MM.1S (cell line): Measurements from ENCODE around the gene ZNF346.

Experiments used
- DNase-seq: peaks from one replicate; pipeline ENCODE4 v3.0.0-alpha.2; 2015
- H2AFZ ChIP-seq: fragments of 300-600 bp; sonication (generic); 2 replicates; pipeline ENCODE4 v1.6.0; 2016; ENCODE audit warnings: antibody characterized with exemption, low read length
- H3F3A ChIP-seq: fragments of 300-600 bp; sonication (generic); 2 replicates; pipeline ENCODE4 v1.6.1; 2016; ENCODE audit warnings: mild to moderate bottlenecking, antibody characterized with exemption, low read length, moderate library complexity, mixed read lengths; ENCODE audit not compliant: insufficient read depth
- H3K27ac ChIP-seq: fragments of 300-600 bp; sonication (generic); 2 replicates; pipeline ENCODE4 v1.5.1; 2016; ENCODE audit warnings: mild to moderate bottlenecking, low read length
- H3K27me3 ChIP-seq: fragments of 300-600 bp; sonication (generic); replicated peaks from 2 replicates; pipeline ENCODE4 v1.6.0; 2016; ENCODE audit warnings: low read length; ENCODE audit not compliant: insufficient read depth
- H3K36me3 ChIP-seq: fragments of 300-600 bp; sonication (generic); replicated peaks from 2 replicates; pipeline ENCODE4 v1.6.1; 2016; ENCODE audit warnings: mild to moderate bottlenecking, low read length, mixed read lengths; ENCODE audit not compliant: insufficient read depth
- H3K4me1 ChIP-seq: fragments of 300-600 bp; sonication (generic); 2 replicates; pipeline ENCODE4 v1.6.1; 2016; ENCODE audit warnings: low read length, mixed read lengths
- H3K4me2 ChIP-seq: fragments of 300-600 bp; sonication (generic); 2 replicates; pipeline ENCODE4 v1.6.0; 2016; ENCODE audit warnings: low read depth, low read length
- H3K4me3 ChIP-seq: fragments of 300-600 bp; sonication (generic); 2 replicates; pipeline ENCODE4 v1.5.1; 2016; ENCODE audit warnings: low read length, mixed read lengths
- H3K79me2 ChIP-seq: fragments of 300-600 bp; sonication (generic); 2 replicates; pipeline ENCODE4 v1.6.1; 2016; ENCODE audit warnings: mixed run types, low read length, mixed read lengths
- H3K9ac ChIP-seq: fragments of 300-600 bp; sonication (generic); 2 replicates; pipeline ENCODE4 v1.6.1; 2016; ENCODE audit warnings: low read length, mixed read lengths
- H3K9me2 ChIP-seq: fragments of 300-600 bp; sonication (generic); replicated peaks from 2 replicates; pipeline ENCODE4 v1.6.1; 2016; ENCODE audit warnings: mild to moderate bottlenecking, low read length, mixed read lengths; ENCODE audit not compliant: insufficient read depth
- H3K9me3 ChIP-seq: fragments of 300-600 bp; sonication (generic); replicated peaks from 2 replicates; pipeline ENCODE4 v1.6.1; 2016; ENCODE audit warnings: mild to moderate bottlenecking, low read length, mixed read lengths; ENCODE audit not compliant: insufficient read depth
- H4K20me1 ChIP-seq: fragments of 300-600 bp; sonication (generic); 2 replicates; pipeline ENCODE4 v1.6.1; 2016; ENCODE audit warnings: mild to moderate bottlenecking, low read length, moderate library complexity, mixed read lengths; ENCODE audit not compliant: insufficient read depth
- CTCF ChIP-seq: fragments of 300-600 bp; sonication (generic); IDR thresholded peaks from 2 replicates; pipeline ENCODE4 v1.5.1; 2016; ENCODE audit warnings: antibody characterized with exemption, low read length, mixed read lengths
- EZH2 ChIP-seq: fragments of 300-600 bp; sonication (generic); optimal IDR thresholded peaks from 2 replicates; pipeline ENCODE3; 2017; ENCODE audit warnings: low read depth, mild to moderate bottlenecking, antibody characterized with exemption, low read length, mixed read lengths
- EZH2phosphoT487 ChIP-seq: fragments of 300-600 bp; sonication (generic); IDR thresholded peaks from 2 replicates; pipeline ENCODE4 v1.6.1; 2018; ENCODE audit warnings: antibody characterized with exemption, low read length

The ZNF346 gene

GRCh38 chr5:177105691-177106476 lies 83.4 kb downstream of the ZNF346 start:
- Histone ChIP-seq H3K9me3 (no peaks in the 10 kb centered on the region), H3K36me3 (no peaks in the 10 kb centered on the region), H3K9me2 (no peaks in the 10 kb centered on the region), H3K4me2 (no peak overlapping the region), H3F3A (no peaks in the 10 kb centered on the region), H3K4me3 (no peak overlapping the region), H3K27ac (no peak overlapping the region), H3K27me3 (no peaks in the 10 kb centered on the region; the same call in 1 of the 2 replicates), H3K9ac (no peak overlapping the region), H3K4me1 (no peaks in the 10 kb centered on the region), H2AFZ (no peak overlapping the region), H4K20me1 (no peaks in the 10 kb centered on the region), H3K79me2 (no peaks in the 10 kb centered on the region)
- DNase-seq, result no peak
- no peak for TF ChIP-seq EZH2phosphoT487
- no peak for TF ChIP-seq CTCF
- TF ChIP-seq EZH2, result no peak

DNA sequence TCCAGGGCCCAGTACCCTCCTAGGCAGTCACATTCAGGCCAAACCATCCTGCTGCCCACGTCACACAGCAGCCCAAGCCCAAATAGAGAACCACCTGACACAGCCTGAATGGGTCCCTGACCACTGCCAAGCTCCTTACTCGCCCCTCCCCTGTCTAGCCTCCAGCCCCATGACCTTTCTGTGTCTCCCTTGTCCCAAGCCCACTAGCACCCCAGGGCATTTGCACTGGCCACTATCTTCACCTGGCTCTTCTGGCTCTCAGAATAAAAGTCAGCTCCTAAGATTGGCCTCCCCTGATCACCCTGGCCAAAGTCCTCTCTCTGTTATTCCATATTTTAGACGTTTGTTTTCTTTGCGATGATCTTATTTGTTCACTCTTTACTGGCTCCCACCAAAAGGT lies 84.7 kb downstream of the ZNF346 start:
- no peaks in the 10 kb centered on the region for H3K36me3 ChIP-seq
- H3K27ac ChIP-seq, result no peak overlapping the region
- no peaks in the 10 kb centered on the region for H3K4me1 ChIP-seq
- no peak overlapping the region for H3K4me3 ChIP-seq
- H3K79me2 ChIP-seq, result no peaks in the 10 kb centered on the region
- H3K4me2 ChIP-seq, result no peak overlapping the region
- TF ChIP-seq EZH2phosphoT487 (no peak), CTCF (no peak), EZH2 (no peak)
- H3K9ac ChIP-seq, result no peak overlapping the region
- no peaks in the 10 kb centered on the region; the same call in 1 of the 2 replicates for H3K27me3 ChIP-seq
- DNase-seq, result no peak
- no peaks in the 10 kb centered on the region for H3F3A ChIP-seq
- no peak overlapping the region for H2AFZ ChIP-seq
- no peaks in the 10 kb centered on the region for H3K9me2 ChIP-seq
- no peaks in the 10 kb centered on the region for H4K20me1 ChIP-seq
- no peaks in the 10 kb centered on the region for H3K9me3 ChIP-seq

- Histone ChIP-seq H3K4me1 (0 out of 2 replicates have a peak, but pooled peaks cover 6% of the 10 kb centered on the region), H3F3A (no peaks in the 10 kb centered on the region), H3K79me2 (no peaks in the 10 kb centered on the region), H3K27me3 (no peaks in the 10 kb centered on the region), H3K9ac (no peak overlapping the region), H3K4me3 (no peak overlapping the region), H3K4me2 (no peak overlapping the region), H3K27ac (no peak overlapping the region), H3K9me2 (no peaks in the 10 kb centered on the region), H4K20me1 (no peaks in the 10 kb centered on the region), H3K9me3 (no peaks in the 10 kb centered on the region), H3K36me3 (no peaks in the 10 kb centered on the region), H2AFZ (no peak overlapping the region)
- DNase-seq, result no peak
- TF ChIP-seq EZH2phosphoT487 (no peak), CTCF (no peak), EZH2 (no peak)
Observed at GRCh38 chr5:177109810-177110209, 87.3 kb downstream of the ZNF346 start.
